ENCODE data around the gene PNPLA8.

GRCh38 chr7:108451296-108451848 is 74.6 kb downstream of the PNPLA8 start:
- TF ChIP-seq POLR2A (IDR thresholded peaks at IDR 0.05; ENCODE audit: low read length) (no peak), GATA1 (IDR thresholded peaks at IDR 0.05; ENCODE audit: low read depth, low read length) (no peak)

Data from erythroblast (primary cell).